Gastrocnemius medialis (tissue), 4 donors: ENCODE data around the gene KIAA0930. TPM values are rescaled to one million over a fixed set of nuclear protein-coding genes. Genes with fewer than 3 reads are reported as not detected.

ENCODE experiments used
- ATAC-seq, 2 donors: fragments of 150-250 bp; one replicate each; pipeline ENCODE4 v1.9.1; 2016
- DNase-seq, 2 donors: peaks; one replicate each; pipeline ENCODE4 v3.0.0-alpha.2; 2019
- H3K27ac ChIP-seq, 4 donors: fragments of 200-600 bp; sonication (generic); 1 replicate in 1 of 4; 2 replicates in 3 of 4; pipeline ENCODE4 v1.5.1; 2016 to 2018; ENCODE audit warnings: mild to moderate bottlenecking in 2 of 4, moderate library complexity in 1 of 4
- H3K27me3 ChIP-seq, 3 donors: fragments of 200-600 bp; sonication (generic) in 2 of 3; 1 replicate in 1 of 3; 2 replicates in 2 of 3; pipeline versions ENCODE4 v1.5.1 to v1.6.0; 2016 to 2019; ENCODE audit warnings: mild to moderate bottlenecking in 1 of 3, moderate library complexity in 1 of 3
- H3K36me3 ChIP-seq, 2 donors: fragments of 200-600 bp; sonication (generic) in 1 of 2; one replicate each; pipeline ENCODE4 v1.5.1; 2017 to 2018
- H3K4me1 ChIP-seq, 2 donors: fragments of 200-600 bp; sonication (generic) in 1 of 2; one replicate each; pipeline ENCODE4 v1.5.1; 2016 to 2017; ENCODE audit warnings: mild to moderate bottlenecking in 2 of 2
- H3K4me3 ChIP-seq, 4 donors: fragments of 200-600 bp; sonication (generic) in 3 of 4; 1 replicate in 1 of 4; 2 replicates in 3 of 4; pipeline ENCODE4 v1.5.1; 2016 to 2019; ENCODE audit warnings: mild to moderate bottlenecking in 2 of 4
- H3K9me3 ChIP-seq, 3 donors: fragments of 200-600 bp; sonication (generic) in 2 of 3; 1 replicate in 1 of 3; 2 replicates in 2 of 3; pipeline ENCODE4 v1.5.1; 2016 to 2019
- POLR2A ChIP-seq, 2 donors: fragments of 450-650 bp; IDR thresholded peaks; one replicate each; pipeline ENCODE4 v1.6.1; 2017; ENCODE audit warnings: antibody characterized with exemption in 2 of 2, mild to moderate bottlenecking in 2 of 2, moderate library complexity in 2 of 2
- in situ Hi-C, 4 donors: fragments of 200-750 bp; cut with MboI; loops; one replicate each; pipeline versions ENCODE4 v1.15.0 to v1.8.0; 2017; ENCODE audit warnings: low sequenced_read_pairs in 4 of 4
- intact Hi-C: fragments of 100-400 bp; cut with DNase I; formaldehyde crosslinking; loops from one replicate; pipeline ENCODE4 v1.15.1; 2023; ENCODE audit warnings: low total_unique reads
- total RNA-seq, 4 donors: library from RNA; depleted of rRNA; stranded (reverse); fragments of >200 nt; gene quantifications; one replicate each; pipeline versions ENCODE4 v1.1.0 to v1.2.3, GENCODE V29; 2016
- TF ChIP-seq, protein P1 (sequence below), 5 experiments: fragments of 450-650 bp in 3 of 5; fragments of 200-600 bp in 2 of 5; sonication (generic) in 2 of 5; IDR thresholded peaks in 4 of 5; conservative IDR thresholded peaks in 1 of 5; 1 replicate in 4 of 5; 2 replicates in 1 of 5; pipeline ENCODE4 v1.5.1; 2016 to 2019; ENCODE audit warnings: antibody characterized with exemption in 5 of 5, mild to moderate bottlenecking in 3 of 5, moderate library complexity in 3 of 5

Gene KIAA0930
- total RNA-seq, 4 donors from 2014 or later = 45.1 to 99.9 (median 53.7) TPM

DNA sequence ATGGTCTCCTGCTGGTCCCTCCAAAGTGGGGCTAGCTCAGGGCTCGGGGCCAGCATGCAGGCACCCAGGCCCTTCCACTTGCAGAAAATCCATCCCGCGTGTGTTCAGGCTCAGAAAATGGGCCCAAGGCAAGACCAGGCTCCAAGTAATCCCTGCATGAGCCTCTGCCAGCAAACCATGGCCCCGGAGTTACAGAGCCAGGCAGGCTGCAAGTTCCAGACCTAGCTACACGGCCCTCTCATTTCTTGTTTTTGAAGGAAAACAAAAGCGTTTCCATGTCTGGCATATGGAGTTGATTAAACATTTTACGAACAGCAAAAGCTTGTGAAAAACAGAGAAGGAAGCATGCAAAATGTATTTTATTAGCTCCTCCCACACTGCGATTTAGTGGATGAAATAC, 29.7 kb downstream of the KIAA0930 start:
- H3K4me1 ChIP-seq = peaks cover 13 to 17% of the 10 kb centered on the region in 2 donors
- H3K4me3 ChIP-seq = peak overlapping the region in 1 of 4 donors; percentile 57

DNA sequence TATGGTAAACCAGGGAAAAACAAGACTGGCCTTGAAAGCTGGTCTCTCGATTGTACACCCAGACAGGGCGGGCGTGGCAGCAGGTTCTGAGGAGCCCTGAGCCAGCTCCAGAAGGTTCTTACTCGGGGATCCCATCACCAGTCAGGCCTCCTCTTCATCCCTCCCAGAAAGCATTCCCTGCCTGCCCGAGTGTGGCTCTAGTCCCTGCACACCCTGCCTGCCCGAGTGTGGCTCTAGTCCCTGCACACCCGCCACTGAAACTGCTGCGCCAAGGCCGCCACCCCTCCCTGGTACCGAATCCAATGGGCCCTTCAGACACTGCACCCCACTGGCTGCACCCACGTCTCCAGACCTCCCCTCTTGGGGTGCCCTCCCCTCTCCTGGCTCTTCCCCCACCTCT, 30.1 kb downstream of the KIAA0930 start:
- Histone ChIP-seq H3K9me3 (no peaks in the 10 kb centered on the region), H3K4me3 (no peak overlapping the region), H3K36me3 (peaks cover 0 to 6% of the 10 kb centered on the region in 2 donors), H3K4me1 (peaks cover 13 to 17% of the 10 kb centered on the region in 2 donors), H3K27ac (no peak overlapping the region), H3K27me3 (no peaks in the 10 kb centered on the region)
- TF ChIP-seq, protein P1, sequence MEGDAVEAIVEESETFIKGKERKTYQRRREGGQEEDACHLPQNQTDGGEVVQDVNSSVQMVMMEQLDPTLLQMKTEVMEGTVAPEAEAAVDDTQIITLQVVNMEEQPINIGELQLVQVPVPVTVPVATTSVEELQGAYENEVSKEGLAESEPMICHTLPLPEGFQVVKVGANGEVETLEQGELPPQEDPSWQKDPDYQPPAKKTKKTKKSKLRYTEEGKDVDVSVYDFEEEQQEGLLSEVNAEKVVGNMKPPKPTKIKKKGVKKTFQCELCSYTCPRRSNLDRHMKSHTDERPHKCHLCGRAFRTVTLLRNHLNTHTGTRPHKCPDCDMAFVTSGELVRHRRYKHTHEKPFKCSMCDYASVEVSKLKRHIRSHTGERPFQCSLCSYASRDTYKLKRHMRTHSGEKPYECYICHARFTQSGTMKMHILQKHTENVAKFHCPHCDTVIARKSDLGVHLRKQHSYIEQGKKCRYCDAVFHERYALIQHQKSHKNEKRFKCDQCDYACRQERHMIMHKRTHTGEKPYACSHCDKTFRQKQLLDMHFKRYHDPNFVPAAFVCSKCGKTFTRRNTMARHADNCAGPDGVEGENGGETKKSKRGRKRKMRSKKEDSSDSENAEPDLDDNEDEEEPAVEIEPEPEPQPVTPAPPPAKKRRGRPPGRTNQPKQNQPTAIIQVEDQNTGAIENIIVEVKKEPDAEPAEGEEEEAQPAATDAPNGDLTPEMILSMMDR (IDR thresholded peaks at IDR 0.05 in 4 of 5, conservative IDR thresholded peaks at IDR 0.05 in 1 of 5) = no peak
- no peak for ATAC-seq
- DNase-seq = no peak
- intact Hi-C loops (no loop called here), in situ Hi-C loops (no loop called here)

More for the DNA sequence above, 29.7 kb downstream of the KIAA0930 start:
- peaks cover 0 to 5% of the 10 kb centered on the region in 2 donors for H3K36me3 ChIP-seq
- TF ChIP-seq, protein P1 (IDR thresholded peaks at IDR 0.05 in 4 of 5, conservative IDR thresholded peaks at IDR 0.05 in 1 of 5) = no peak
- no peak for TF ChIP-seq POLR2A (IDR thresholded peaks at IDR 0.05)
- intact Hi-C loops (no loop called here), in situ Hi-C loops (no loop called here)
- no peak overlapping the region for H3K27ac ChIP-seq
- H3K27me3 ChIP-seq = no peaks in the 10 kb centered on the region
- DNase-seq = no peak
- no peak for ATAC-seq
- H3K9me3 ChIP-seq = no peaks in the 10 kb centered on the region

DNA sequence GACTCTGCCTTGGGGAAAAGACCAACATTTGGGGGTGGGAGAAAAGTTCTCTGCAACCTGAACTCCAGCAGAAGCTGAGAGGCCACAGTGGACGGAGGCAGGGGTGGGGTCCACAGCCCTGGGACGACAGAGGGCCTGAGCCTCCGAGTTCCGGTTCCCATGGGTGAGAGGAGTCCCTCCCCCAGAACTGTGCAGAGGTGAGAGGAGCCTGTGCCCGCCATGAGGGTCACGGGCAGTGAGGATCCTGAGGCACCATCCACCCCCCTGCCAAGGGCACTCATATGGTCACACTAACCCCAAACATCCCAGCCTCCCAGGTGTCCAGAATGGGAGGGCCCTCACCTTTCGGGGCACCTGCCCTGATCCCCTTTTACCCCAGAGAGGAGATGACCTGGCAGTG, 30.5 kb downstream of the KIAA0930 start:
- TF ChIP-seq POLR2A (IDR thresholded peaks at IDR 0.05) = no peak
- TF ChIP-seq, protein P1 (IDR thresholded peaks at IDR 0.05 in 4 of 5, conservative IDR thresholded peaks at IDR 0.05 in 1 of 5) = no peak
- no peaks in the 10 kb centered on the region for H3K27me3 ChIP-seq
- H3K4me1 ChIP-seq = peaks cover 13 to 17% of the 10 kb centered on the region in 2 donors
- no peak for DNase-seq
- H3K9me3 ChIP-seq = no peaks in the 10 kb centered on the region
- in situ Hi-C loops = no loop called here
- intact Hi-C loops = no loop called here
- no peak for ATAC-seq
- H3K36me3 ChIP-seq = peaks cover 0 to 10% of the 10 kb centered on the region in 2 donors
- H3K4me3 ChIP-seq = no peak overlapping the region
- H3K27ac ChIP-seq = no peak overlapping the region

DNA sequence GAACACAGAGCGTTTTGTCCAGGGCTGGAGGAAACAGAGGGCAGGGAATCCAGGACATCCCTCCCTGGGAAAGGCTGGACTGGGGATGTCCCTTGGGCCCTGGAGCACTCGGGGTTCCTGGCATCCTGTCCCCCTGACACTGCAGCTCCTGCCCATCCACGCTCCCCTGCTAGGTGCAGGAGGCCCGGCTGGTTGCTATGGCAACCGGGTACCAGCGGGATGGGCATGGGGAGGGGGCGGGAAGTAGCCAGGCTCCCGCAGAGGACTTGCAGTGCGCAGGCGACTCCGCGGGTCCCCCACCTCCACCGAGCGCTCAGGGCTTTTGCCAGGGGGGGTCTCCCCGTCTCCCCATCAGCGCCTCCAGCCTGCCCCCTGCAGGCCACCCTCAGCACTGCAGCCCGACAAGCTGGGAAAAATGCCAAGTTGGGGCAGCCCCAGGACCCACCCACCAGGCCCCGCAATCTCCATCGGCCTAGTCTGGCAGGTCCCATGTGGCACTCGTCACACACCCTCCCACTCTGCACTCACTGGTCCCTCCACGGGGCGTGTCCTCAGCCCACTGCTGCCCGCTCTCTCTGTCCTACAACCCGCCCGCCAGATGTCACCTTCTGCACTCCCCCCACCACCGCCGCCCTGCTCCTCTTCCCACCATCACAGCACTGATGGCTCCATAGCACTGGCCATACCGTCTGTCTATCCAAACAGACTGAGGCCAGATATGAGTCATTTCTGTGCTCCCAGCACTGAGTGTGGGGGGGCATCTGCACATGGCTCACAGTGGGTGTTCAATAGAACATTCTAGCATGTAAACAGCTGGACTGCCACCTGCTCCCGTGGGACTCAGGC, 31.5 kb downstream of the KIAA0930 start:
- Histone ChIP-seq H3K9me3 (no peaks in the 10 kb centered on the region), H3K36me3 (peaks cover 0 to 20% of the 10 kb centered on the region in 2 donors), H3K27me3 (no peaks in the 10 kb centered on the region), H3K4me3 (no peak overlapping the region), H3K4me1 (peaks cover 13 to 17% of the 10 kb centered on the region in 2 donors), H3K27ac (no peak overlapping the region)
- in situ Hi-C loops = no loop called here
- intact Hi-C loops = no loop called here
- no peak for ATAC-seq
- TF ChIP-seq POLR2A (IDR thresholded peaks at IDR 0.05) = no peak
- TF ChIP-seq, protein P1 (IDR thresholded peaks at IDR 0.05 in 4 of 5, conservative IDR thresholded peaks at IDR 0.05 in 1 of 5) = peak; percentile 35 to 58 (median 40)
- DNase-seq = no peak
